Smooth muscle cell (in vitro differentiated cells): Measurements from ENCODE around the gene PKD2. TPM values are rescaled to one million over a fixed set of nuclear protein-coding genes. Genes with fewer than 3 reads are reported as not detected.

ENCODE experiments used
- DNase-seq: peaks from one replicate; lab custom pipeline; 2025; ENCODE audit not compliant: unreplicated experiment; lab: John Stamatoyannopoulos, UW
- H2AFZ ChIP-seq: fragments of 200-600 bp; sonication (generic); 2 replicates; pipeline ENCODE4 v1.6.0; 2016; ENCODE audit warnings: antibody characterized with exemption, low read depth, mild to moderate bottlenecking
- H3F3A ChIP-seq: fragments of 200-600 bp; sonication (generic); 2 replicates; pipeline ENCODE4 v1.6.0; 2017; ENCODE audit warnings: antibody characterized with exemption, low read depth
- H3K27ac ChIP-seq: fragments of 200-600 bp; sonication (generic); 2 replicates; pipeline ENCODE4 v1.5.1; 2016; ENCODE audit warnings: low read depth, mild to moderate bottlenecking
- H3K27me3 ChIP-seq: fragments of 200-600 bp; sonication (generic); 2 replicates; pipeline ENCODE4 v1.6.1; 2016; ENCODE audit warnings: low read depth, mild to moderate bottlenecking
- H3K36me3 ChIP-seq: fragments of 200-600 bp; sonication (generic); 2 replicates; pipeline ENCODE4 v1.5.1; 2016; ENCODE audit warnings: low read depth
- H3K4me1 ChIP-seq: fragments of 200-600 bp; sonication (generic); 2 replicates; pipeline ENCODE4 v1.5.1; 2016; ENCODE audit warnings: low read depth
- H3K4me2 ChIP-seq: fragments of 200-600 bp; sonication (generic); 2 replicates; pipeline ENCODE4 v1.6.0; 2016; ENCODE audit warnings: mild to moderate bottlenecking
- H3K4me3 ChIP-seq: fragments of 200-600 bp; sonication (generic); 2 replicates; pipeline ENCODE4 v1.5.1; 2016; ENCODE audit warnings: mild to moderate bottlenecking
- H3K79me2 ChIP-seq: fragments of 200-600 bp; sonication (generic); 2 replicates; pipeline ENCODE4 v1.6.0; 2016; ENCODE audit warnings: low read depth, mild to moderate bottlenecking
- H3K9ac ChIP-seq: fragments of 200-600 bp; sonication (generic); 2 replicates; pipeline ENCODE4 v1.6.0; 2016; ENCODE audit warnings: low read depth
- H3K9me3 ChIP-seq: fragments of 200-600 bp; sonication (generic); replicated peaks from 2 replicates; pipeline ENCODE4 v1.5.1; 2016; ENCODE audit warnings: low read depth
- H4K20me1 ChIP-seq: fragments of 200-600 bp; sonication (generic); 2 replicates; pipeline ENCODE4 v1.6.0; 2016; ENCODE audit warnings: low read depth
- CTCF ChIP-seq: fragments of 200-600 bp; sonication (generic); IDR thresholded peaks from 2 replicates; pipeline ENCODE4 v1.5.1; 2017; ENCODE audit warnings: borderline replicate concordance, mild to moderate bottlenecking, antibody characterized with exemption; ENCODE audit not compliant: insufficient read depth, poor library complexity, severe bottlenecking
- WGBS: methylation state at CpG from one replicate; pipeline ENCODE4 v1.1.7; 2016; ENCODE audit warnings: low lambda C conversion rate; 5-methylcytosine and 5-hydroxymethylcytosine counted together
- polyA plus RNA-seq: library from polyadenylated mRNA; unstranded; fragments of >200 nt; fragmentation: Nextera tagmentation; extraction: Ambion mirVana; gene quantifications from 2 replicates; pipeline ENCODE4 v1.2.1, GENCODE V29; 2016
- total RNA-seq: library from RNA; depleted of rRNA; stranded (reverse); fragments of >200 nt; gene quantifications from 2 replicates; pipeline ENCODE4 v1.2.3, GENCODE V29; 2014

Gene PKD2
- total and polyA plus RNA-seq, 2 experiments from 2014 or later, result 19.8 to 41.4 TPM

DNA sequence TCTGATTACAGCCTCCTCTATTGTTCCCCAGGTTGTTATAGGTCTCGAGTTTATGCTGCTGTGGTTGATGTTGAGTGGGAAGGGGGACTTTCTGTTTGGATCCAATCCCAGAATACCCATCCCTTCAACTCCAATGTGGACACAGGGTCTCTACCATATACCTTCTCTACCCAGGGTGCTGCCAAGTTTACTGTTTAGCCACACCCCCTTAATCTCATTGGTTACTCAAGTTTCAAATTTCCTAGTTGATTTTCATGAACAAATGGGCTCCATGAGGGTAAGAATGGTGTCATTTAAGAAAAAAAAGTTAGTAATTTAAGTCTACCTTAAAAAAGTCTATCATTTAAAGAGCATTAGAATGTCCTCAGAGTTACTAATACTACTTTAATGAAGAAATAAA is 35.6 kb upstream of the PKD2 start:
- no peaks in the 10 kb centered on the region for H3K36me3 ChIP-seq
- no peak for TF ChIP-seq CTCF
- 0% methylated on average over 1 of the region's 1 CpG for WGBS

GRCh38 chr4:87973283-87974169 is 33.9 kb upstream of the PKD2 start:
- Histone ChIP-seq H3K27ac (peak overlapping the region; percentile 78), H2AFZ (peak overlapping the region; percentile 83), H3K79me2 (no peaks in the 10 kb centered on the region), H3K4me1 (peaks cover 3% of the 10 kb centered on the region), H4K20me1 (no peaks in the 10 kb centered on the region), H3K27me3 (no peaks in the 10 kb centered on the region), H3K4me3 (peak overlapping the region; percentile 42), H3K36me3 (no peaks in the 10 kb centered on the region), H3F3A (peaks cover 3% of the 10 kb centered on the region), H3K4me2 (peak overlapping the region; percentile 83), H3K9ac (peak overlapping the region; percentile 40), H3K9me3 (no peaks in the 10 kb centered on the region)
- WGBS, result 13% methylated on average over 14 of the region's 14 CpGs
- TF ChIP-seq CTCF, result peak; percentile 80
- no peak for DNase-seq

More for the DNA sequence above, 35.6 kb upstream of the PKD2 start:
- Histone ChIP-seq H3K9me3 (no peaks in the 10 kb centered on the region), H3F3A (peaks cover 3% of the 10 kb centered on the region), H3K27ac (peak overlapping the region; percentile 78), H3K4me1 (peaks cover 3% of the 10 kb centered on the region), H3K4me2 (no peak overlapping the region), H4K20me1 (no peaks in the 10 kb centered on the region), H2AFZ (no peak overlapping the region), H3K79me2 (no peaks in the 10 kb centered on the region), H3K9ac (no peak overlapping the region), H3K27me3 (no peaks in the 10 kb centered on the region), H3K4me3 (no peak overlapping the region)
- no peak for DNase-seq

DNA sequence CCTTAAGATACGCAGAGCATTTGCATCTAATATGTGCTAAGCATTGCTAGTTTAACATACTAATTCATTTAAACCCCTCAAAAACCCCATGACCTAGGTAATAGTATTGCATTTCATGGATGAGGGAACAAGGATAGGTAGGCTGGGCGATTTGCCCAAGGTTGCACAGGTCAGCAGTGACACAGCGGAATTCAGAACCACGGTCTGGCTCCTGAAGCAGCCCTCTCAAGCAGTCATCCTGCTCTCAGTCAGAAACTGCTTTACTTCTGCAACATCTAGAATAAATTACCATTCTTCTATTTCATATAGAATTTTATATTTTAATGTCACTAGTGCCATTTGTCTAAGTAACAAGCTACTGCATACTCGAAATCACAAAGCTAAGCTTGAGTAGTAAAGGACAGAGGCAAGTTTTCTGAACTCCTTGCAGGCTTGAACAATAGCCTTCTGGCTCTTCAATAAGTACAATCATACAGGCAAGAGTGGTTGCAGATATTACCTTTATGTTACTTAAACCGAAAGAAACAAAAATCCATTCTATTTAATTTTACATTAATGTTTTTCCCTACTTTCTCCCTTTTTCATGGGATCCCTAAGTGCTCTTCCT is 32.5 kb upstream of the PKD2 start:
- peaks cover 3% of the 10 kb centered on the region for H3K4me1 ChIP-seq
- H3K9me3 ChIP-seq, result no peaks in the 10 kb centered on the region
- no peaks in the 10 kb centered on the region for H3K36me3 ChIP-seq
- no peak overlapping the region for H3K4me2 ChIP-seq
- no peaks in the 10 kb centered on the region for H3K27me3 ChIP-seq
- no peak for DNase-seq
- H2AFZ ChIP-seq, result no peak overlapping the region
- 60% methylated on average over 6 of the region's 6 CpGs for WGBS
- no peak overlapping the region for H3K9ac ChIP-seq
- TF ChIP-seq CTCF, result no peak
- H4K20me1 ChIP-seq, result no peaks in the 10 kb centered on the region
- peaks cover 3% of the 10 kb centered on the region for H3F3A ChIP-seq
- no peaks in the 10 kb centered on the region for H3K79me2 ChIP-seq
- H3K4me3 ChIP-seq, result no peak overlapping the region
- no peak overlapping the region for H3K27ac ChIP-seq
